ENCODE data around the gene FAM168A. TPM values are rescaled to one million over a fixed set of nuclear protein-coding genes. Genes with fewer than 3 reads are reported as not detected.

The FAM168A gene
- total RNA-seq, 4 donors from 2014 or later: 17.5 to 43.4 (median 23.3) TPM

GRCh38 chr11:73392108-73393010, 205.6 kb downstream of the FAM168A start:
- no peak for DNase-seq
- Histone ChIP-seq H3K27ac (no peak overlapping the region), H3K36me3 (no peaks in the 10 kb centered on the region), H3K27me3 (no peaks in the 10 kb centered on the region), H3K4me3 (no peak overlapping the region), H3K4me1 (peaks cover 0 to 5% (median 0%) of the 10 kb centered on the region in 4 donors), H3K9me3 (no peaks in the 10 kb centered on the region)
- TF ChIP-seq EP300 (IDR thresholded peaks at IDR 0.05; ENCODE audit: low read depth) (no peak), POLR2AphosphoS5 (IDR thresholded peaks at IDR 0.05) (no peak), POLR2A (IDR thresholded peaks at IDR 0.05) (no peak), CTCF (IDR thresholded peaks at IDR 0.05) (no peak)
- 96% methylated on average over 30 of the region's 31 CpGs; no CpG with 5 or more reads in 1 of the 2 donors for WGBS, 2 donors (ENCODE audit: low coverage in 1 of 2)
- in situ Hi-C loops (cut with MboI; ENCODE audit: low pct_ligation_motif_present in 1 of 4, low pct_unique_long_range_greater_than_20kb in 1 of 4, low sequenced_read_pairs in 3 of 4): loop anchor here in 3 of 4 donors (5.0 to 10.0 kb wide), 2 partner anchors 40 to 48 kb away; no protein-coding TSS in a partner anchor
- intact Hi-C loops (cut with DNase I; ENCODE audit: low total_unique reads): no loop called here

GRCh38 chr11:73391665-73392064, 206.2 kb downstream of the FAM168A start:
- Histone ChIP-seq H3K36me3 (no peaks in the 10 kb centered on the region), H3K27me3 (no peaks in the 10 kb centered on the region), H3K4me3 (no peak overlapping the region), H3K9me3 (no peaks in the 10 kb centered on the region), H3K4me1 (peaks cover 0 to 6% (median 0%) of the 10 kb centered on the region in 4 donors), H3K27ac (no peak overlapping the region)
- WGBS, 2 donors (ENCODE audit: low coverage in 1 of 2): 85 to 100% methylated on average over 4 to 10 of the region's 10 CpGs
- in situ Hi-C loops (cut with MboI; ENCODE audit: low pct_ligation_motif_present in 1 of 4, low pct_unique_long_range_greater_than_20kb in 1 of 4, low sequenced_read_pairs in 3 of 4) (loop anchor here in 3 of 4 donors (5.0 to 10.0 kb wide), 2 partner anchors 39 to 47 kb away; no protein-coding TSS in a partner anchor), intact Hi-C loops (cut with DNase I; ENCODE audit: low total_unique reads) (no loop called here)
- TF ChIP-seq POLR2A (IDR thresholded peaks at IDR 0.05) (no peak), CTCF (IDR thresholded peaks at IDR 0.05) (no peak), EP300 (IDR thresholded peaks at IDR 0.05; ENCODE audit: low read depth) (no peak), POLR2AphosphoS5 (IDR thresholded peaks at IDR 0.05) (no peak)
- DNase-seq: no peak

- H3K4me1 ChIP-seq: peaks cover 0 to 13% (median 0%) of the 10 kb centered on the region in 4 donors
- 95% methylated on average over 12 of the region's 12 CpGs; no CpG with 5 or more reads in 1 of the 2 donors for WGBS, 2 donors (ENCODE audit: low coverage in 1 of 2)
- in situ Hi-C loops (cut with MboI; ENCODE audit: low pct_ligation_motif_present in 1 of 4, low pct_unique_long_range_greater_than_20kb in 1 of 4, low sequenced_read_pairs in 3 of 4) (loop anchor here in 3 of 4 donors (5.0 to 10.0 kb wide), 2 partner anchors 39 to 46 kb away; no protein-coding TSS in a partner anchor), intact Hi-C loops (cut with DNase I; ENCODE audit: low total_unique reads) (no loop called here)
- no peak overlapping the region for H3K27ac ChIP-seq
- H3K27me3 ChIP-seq: no peaks in the 10 kb centered on the region
- no peaks in the 10 kb centered on the region for H3K36me3 ChIP-seq
- no peak overlapping the region for H3K4me3 ChIP-seq
- H3K9me3 ChIP-seq: no peaks in the 10 kb centered on the region
- DNase-seq: no peak
- TF ChIP-seq EP300 (IDR thresholded peaks at IDR 0.05; ENCODE audit: low read depth): no peak
- no peak for TF ChIP-seq POLR2AphosphoS5 (IDR thresholded peaks at IDR 0.05)
- no peak for TF ChIP-seq CTCF (IDR thresholded peaks at IDR 0.05)
- TF ChIP-seq POLR2A (IDR thresholded peaks at IDR 0.05): no peak
Measured at GRCh38 chr11:73390601-73391565, 207.0 kb downstream of the FAM168A start.
